H9 (cell line): ENCODE data around the gene MCM10. TPM values are rescaled to one million over a fixed set of nuclear protein-coding genes. Genes with fewer than 3 reads are reported as not detected.

Source experiments
- DNase-seq: peaks from one replicate; pipeline ENCODE4 v3.0.0-alpha.2; 2017
- H2AFZ ChIP-seq: one replicate; pipeline ENCODE4 v1.6.1; 2013; ENCODE audit warnings: mild to moderate bottlenecking, low read length, control low read depth, moderate library complexity
- H2AK5ac ChIP-seq: 2 replicates; pipeline ENCODE4 v1.6.1; 2013; ENCODE audit warnings: low read length, control low read depth, mixed read lengths; ENCODE audit not compliant: insufficient read length
- H2BK120ac ChIP-seq: one replicate; pipeline ENCODE4 v1.6.1; 2013; ENCODE audit warnings: low read depth, mild to moderate bottlenecking, low read length, control low read depth, inconsistent platforms; ENCODE audit not compliant: poor library complexity, severe bottlenecking
- H2BK12ac ChIP-seq: 2 replicates; pipeline ENCODE4 v1.6.1; 2013; ENCODE audit warnings: low read length, control low read depth, mixed read lengths, low read depth; ENCODE audit not compliant: insufficient read length
- H2BK15ac ChIP-seq: 2 replicates; pipeline ENCODE4 v1.6.1; 2013; ENCODE audit warnings: low read depth, low read length, control low read depth
- H2BK20ac ChIP-seq: one replicate; pipeline ENCODE4 v1.6.1; 2013; ENCODE audit warnings: low read depth, mild to moderate bottlenecking, low read length, control low read depth, inconsistent platforms; ENCODE audit not compliant: poor library complexity, severe bottlenecking
- H2BK5ac ChIP-seq: 2 replicates; pipeline ENCODE4 v1.6.1; 2013; ENCODE audit warnings: low read length, control low read depth, mixed read lengths; ENCODE audit not compliant: insufficient read length
- H3K14ac ChIP-seq: 2 replicates; pipeline ENCODE4 v1.6.1; 2013; ENCODE audit warnings: low read length, control low read depth; ENCODE audit not compliant: insufficient read depth
- H3K18ac ChIP-seq: 2 replicates; pipeline ENCODE4 v1.6.1; 2013; ENCODE audit warnings: low read depth, mild to moderate bottlenecking, mixed read lengths, low read length, control low read depth; ENCODE audit not compliant: insufficient read length
- H3K23ac ChIP-seq: 2 replicates; pipeline ENCODE4 v1.6.1; 2013; ENCODE audit warnings: low read length, control low read depth, mixed read lengths, low read depth; ENCODE audit not compliant: insufficient read length
- H3K23me2 ChIP-seq: 2 replicates; pipeline ENCODE4 v1.6.1; 2013; ENCODE audit warnings: low read depth, mild to moderate bottlenecking, mixed read lengths, low read length, control low read depth; ENCODE audit not compliant: insufficient read length, poor library complexity, severe bottlenecking
- H3K27ac ChIP-seq: 2 replicates; pipeline ENCODE4 v1.5.1; 2013; ENCODE audit warnings: low read length, control low read depth, mixed read lengths, low read depth; ENCODE audit not compliant: insufficient read length
- H3K27me3 ChIP-seq: 2 replicates; pipeline ENCODE4 v1.6.1; 2013; ENCODE audit warnings: low read length, control low read depth, inconsistent platforms; ENCODE audit not compliant: insufficient read depth
- H3K4ac ChIP-seq: 2 replicates; pipeline ENCODE4 v1.6.1; 2013; ENCODE audit warnings: low read depth, mild to moderate bottlenecking, control low read depth, inconsistent platforms, low read length, moderate library complexity
- H3K4me1 ChIP-seq: 2 replicates; pipeline ENCODE4 v1.6.1; 2013; ENCODE audit warnings: low read length, control low read depth, inconsistent platforms; ENCODE audit not compliant: insufficient read depth
- H3K4me2 ChIP-seq: 2 replicates; pipeline ENCODE4 v1.6.1; 2013; ENCODE audit warnings: low read length, control low read depth, mixed read lengths; ENCODE audit not compliant: insufficient read length, insufficient read depth
- H3K56ac ChIP-seq: 2 replicates; pipeline ENCODE4 v1.6.1; 2013; ENCODE audit warnings: low read depth, mild to moderate bottlenecking, mixed read lengths, low read length, control low read depth; ENCODE audit not compliant: insufficient read length
- H3K79me1 ChIP-seq: 2 replicates; pipeline ENCODE4 v1.6.1; 2013; ENCODE audit warnings: low read depth, mild to moderate bottlenecking, moderate library complexity, low read length, control low read depth, inconsistent platforms; ENCODE audit not compliant: insufficient read depth, poor library complexity, severe bottlenecking
- H3K79me2 ChIP-seq: 2 replicates; pipeline ENCODE4 v1.6.1; 2013; ENCODE audit warnings: low read length, control low read depth, inconsistent platforms; ENCODE audit not compliant: insufficient read depth
- H3K9ac ChIP-seq: 2 replicates; pipeline ENCODE4 v1.6.1; 2013; ENCODE audit warnings: low read length, control low read depth, mixed read lengths; ENCODE audit not compliant: insufficient read length; ENCODE audit errors: extremely low read depth
- H3K9me3 ChIP-seq: one replicate; pipeline ENCODE4 v1.6.1; 2013; ENCODE audit warnings: low read depth, low read length, inconsistent platforms; ENCODE audit not compliant: control insufficient read depth
- H3T11ph ChIP-seq: one replicate; pipeline ENCODE4 v1.6.1; 2013; ENCODE audit warnings: mild to moderate bottlenecking, low read length, control low read depth, inconsistent platforms
- H4K20me1 ChIP-seq: one replicate; pipeline ENCODE4 v1.6.1; 2013; ENCODE audit not compliant: control insufficient read depth, insufficient read length, insufficient read depth
- H4K5ac ChIP-seq: 2 replicates; pipeline ENCODE4 v1.6.1; 2013; ENCODE audit warnings: low read depth, mild to moderate bottlenecking, mixed read lengths, low read length, control low read depth; ENCODE audit not compliant: insufficient read length
- H4K8ac ChIP-seq: replicated peaks from 2 replicates; pipeline ENCODE4 v1.6.1; 2013; ENCODE audit warnings: low read length, control low read depth, mixed read lengths, low read depth; ENCODE audit not compliant: insufficient read length
- H4K91ac ChIP-seq: 2 replicates; pipeline ENCODE4 v1.6.1; 2013; ENCODE audit warnings: low read depth, mild to moderate bottlenecking, moderate library complexity, mixed read lengths, low read length, control low read depth; ENCODE audit not compliant: insufficient read length
- H3K27ac Mint-ChIP-seq, 3 experiments: 2 replicates in 2 of 3; 3 replicates in 1 of 3; pipeline ENCODE4 v1.8.0; 2020 to 2021; ENCODE audit warnings: mixed read lengths in 3 of 3, mild to moderate bottlenecking in 1 of 3, moderate library complexity in 1 of 3
- H3K27me3 Mint-ChIP-seq: 2 replicates; pipeline ENCODE4 v1.8.0; 2021; ENCODE audit warnings: low read depth, mild to moderate bottlenecking, moderate library complexity, mixed read lengths
- H3K36me3 Mint-ChIP-seq, 3 experiments: 2 replicates in 2 of 3; 3 replicates in 1 of 3; pipeline ENCODE4 v1.8.0; 2020 to 2021; ENCODE audit warnings: low read depth in 3 of 3, mixed read lengths in 3 of 3; ENCODE audit not compliant: insufficient read depth in 1 of 3
- H3K4me1 Mint-ChIP-seq, 2 experiments: 2 replicates each; pipeline ENCODE4 v1.8.0; 2020; ENCODE audit warnings: mixed read lengths in 2 of 2
- H3K4me3 Mint-ChIP-seq, 2 experiments: 2 replicates in 1 of 2; 3 replicates in 1 of 2; pipeline ENCODE4 v1.8.0; 2020 to 2021; ENCODE audit warnings: mild to moderate bottlenecking in 2 of 2, mixed read lengths in 2 of 2, moderate library complexity in 1 of 2
- H3K9me3 Mint-ChIP-seq, 2 experiments: 2 replicates in 1 of 2; 3 replicates in 1 of 2; pipeline ENCODE4 v1.8.0; 2020; ENCODE audit warnings: mild to moderate bottlenecking in 2 of 2, mixed read lengths in 2 of 2, moderate library complexity in 1 of 2
- WGBS: extraction: QIAGEN DNeasy Blood & Tissue Kit; methylation state at CpG from one replicate; pipeline ENCODE4 v1.1.7; 2013; ENCODE audit warnings: missing lambda C conversion rate, low lambda C conversion rate, mixed read lengths; ENCODE audit not compliant: insufficient read length; ENCODE audit errors: extremely low coverage; 5-methylcytosine and 5-hydroxymethylcytosine counted together
- total RNA-seq: library from RNA; stranded (reverse); gene quantifications from 2 replicates; pipeline ENCODE4 v1.2.1, GENCODE V29; 2021
- TF ChIP-seq, protein P1 (sequence below): fragments of 200-600 bp; sonication (generic); conservative IDR thresholded peaks from 3 replicates; pipeline ENCODE4 v1.8.0; 2021; ENCODE audit warnings: antibody characterized with exemption, mild to moderate bottlenecking

The MCM10 gene
- total RNA-seq, 1 experiment from 2014 or later, result 67.4 TPM

DNA sequence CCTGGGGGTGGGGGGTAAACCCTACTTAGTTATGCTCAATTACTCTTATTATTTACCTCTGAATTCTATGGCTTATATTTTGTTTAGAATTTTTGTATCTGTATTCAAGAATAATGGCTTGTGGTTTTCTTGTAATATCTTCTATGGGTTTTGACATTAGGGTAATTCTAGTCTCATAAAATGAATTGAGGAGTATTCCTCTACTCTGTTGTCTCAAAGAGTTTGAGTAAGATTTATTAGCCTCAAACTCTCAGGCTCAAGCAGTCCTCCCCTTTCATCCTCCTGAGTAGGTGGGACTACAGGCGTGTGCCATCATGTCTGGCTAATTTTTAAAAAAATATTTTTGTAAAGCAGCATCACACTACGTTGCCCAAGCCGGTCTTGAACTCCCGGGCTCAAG lies 92.4 kb downstream of the MCM10 start:
- no peak overlapping the region for H3T11ph ChIP-seq
- H4K91ac ChIP-seq, result no peak overlapping the region
- Mint-ChIP-seq H3K27ac (no peak overlapping the region), H3K27me3 (peaks cover 3% of the 10 kb centered on the region), H3K9me3 (peaks cover 6 to 9% of the 10 kb centered on the region in 2 experiments; a peak in 4 of 5 replicates), H3K4me3 (no peak overlapping the region), H3K36me3 (peaks cover 0 to 6% (median 0%) of the 10 kb centered on the region in 3 experiments; a peak in 2 of 7 replicates), H3K4me1 (peaks cover 3 to 4% of the 10 kb centered on the region in 2 experiments; a peak in 1 of 4 replicates)
- H2BK120ac ChIP-seq, result no peak overlapping the region
- H3K14ac ChIP-seq, result no peak overlapping the region
- H3K23ac ChIP-seq, result no peak overlapping the region
- no peaks in the 10 kb centered on the region for H3K27me3 ChIP-seq
- WGBS, result no CpG with 5 or more reads among the region's 4 CpGs
- no peak overlapping the region for H2BK12ac ChIP-seq
- H2BK15ac ChIP-seq, result no peak overlapping the region
- no peak overlapping the region for H3K27ac ChIP-seq
- TF ChIP-seq, protein P1, sequence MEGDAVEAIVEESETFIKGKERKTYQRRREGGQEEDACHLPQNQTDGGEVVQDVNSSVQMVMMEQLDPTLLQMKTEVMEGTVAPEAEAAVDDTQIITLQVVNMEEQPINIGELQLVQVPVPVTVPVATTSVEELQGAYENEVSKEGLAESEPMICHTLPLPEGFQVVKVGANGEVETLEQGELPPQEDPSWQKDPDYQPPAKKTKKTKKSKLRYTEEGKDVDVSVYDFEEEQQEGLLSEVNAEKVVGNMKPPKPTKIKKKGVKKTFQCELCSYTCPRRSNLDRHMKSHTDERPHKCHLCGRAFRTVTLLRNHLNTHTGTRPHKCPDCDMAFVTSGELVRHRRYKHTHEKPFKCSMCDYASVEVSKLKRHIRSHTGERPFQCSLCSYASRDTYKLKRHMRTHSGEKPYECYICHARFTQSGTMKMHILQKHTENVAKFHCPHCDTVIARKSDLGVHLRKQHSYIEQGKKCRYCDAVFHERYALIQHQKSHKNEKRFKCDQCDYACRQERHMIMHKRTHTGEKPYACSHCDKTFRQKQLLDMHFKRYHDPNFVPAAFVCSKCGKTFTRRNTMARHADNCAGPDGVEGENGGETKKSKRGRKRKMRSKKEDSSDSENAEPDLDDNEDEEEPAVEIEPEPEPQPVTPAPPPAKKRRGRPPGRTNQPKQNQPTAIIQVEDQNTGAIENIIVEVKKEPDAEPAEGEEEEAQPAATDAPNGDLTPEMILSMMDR, result no peak
- H2AK5ac ChIP-seq, result no peak overlapping the region
- no peak overlapping the region for H3K4ac ChIP-seq
- no peak overlapping the region for H3K18ac ChIP-seq
- H3K56ac ChIP-seq, result no peak overlapping the region
- no peaks in the 10 kb centered on the region for H3K23me2 ChIP-seq
- no peak overlapping the region for H4K5ac ChIP-seq
- no peak for DNase-seq
- no peaks in the 10 kb centered on the region for H3K79me2 ChIP-seq
- H3K9me3 ChIP-seq, result no peaks in the 10 kb centered on the region
- no peak overlapping the region for H4K8ac ChIP-seq
- no peaks in the 10 kb centered on the region for H3K79me1 ChIP-seq
- H2AFZ ChIP-seq, result no peak overlapping the region
- H3K9ac ChIP-seq, result no peak overlapping the region
- H4K20me1 ChIP-seq, result no peaks in the 10 kb centered on the region
- H2BK5ac ChIP-seq, result no peak overlapping the region
- no peak overlapping the region for H3K4me2 ChIP-seq
- H3K4me1 ChIP-seq, result no peaks in the 10 kb centered on the region
- H2BK20ac ChIP-seq, result no peak overlapping the region
